Fibroblast of villous mesenchyme (primary cell): ENCODE measurements around the gene TMEM208. TPM values are rescaled to one million over a fixed set of nuclear protein-coding genes. Genes with fewer than 3 reads are reported as not detected.

Experiments used
- DNase-seq: peaks from one replicate; pipeline ENCODE4 v3.0.0-alpha.2; 2010; ENCODE audit warnings: low read depth
- H3K4me3 ChIP-seq: 2 replicates; pipeline ENCODE4 v1.5.1; 2011; ENCODE audit warnings: low read depth, mild to moderate bottlenecking, low read length
- CTCF ChIP-seq: IDR thresholded peaks from 2 replicates; pipeline ENCODE4 v1.5.1; 2012; ENCODE audit warnings: low read depth, mild to moderate bottlenecking, low read length; ENCODE audit not compliant: insufficient read depth
- total RNA-seq: library from RNA; depleted of rRNA; stranded (reverse); fragments of >200 nt; gene quantifications from 2 replicates; pipeline ENCODE4 v1.2.3, GENCODE V29; 2012

The TMEM208 gene
- total RNA-seq, 1 donor: 25.5 TPM

GRCh38 chr16:67242138-67242730 is 15.3 kb downstream of the TMEM208 start:
- H3K4me3 ChIP-seq: no peak overlapping the region
- no peak for TF ChIP-seq CTCF
- no peak for DNase-seq

GRCh38 chr16:67243481-67243880 is 16.6 kb downstream of the TMEM208 start:
- no peak overlapping the region for H3K4me3 ChIP-seq
- DNase-seq: no peak

GRCh38 chr16:67244387-67245185 is 17.7 kb downstream of the TMEM208 start:
- H3K4me3 ChIP-seq: peak overlapping the region; percentile 82
- no peak for TF ChIP-seq CTCF
- DNase-seq: peak; percentile 85

More at GRCh38 chr16:67243481-67243880, 16.6 kb downstream of the TMEM208 start:
- TF ChIP-seq CTCF: no peak

GRCh38 chr16:67245186-67245585 is 18.3 kb downstream of the TMEM208 start:
- no peak for TF ChIP-seq CTCF
- H3K4me3 ChIP-seq: peak overlapping the region; percentile 82
- DNase-seq: no peak

- no peak for TF ChIP-seq CTCF
- DNase-seq: no peak
- peak overlapping the region; percentile 82 for H3K4me3 ChIP-seq
Measured at GRCh38 chr16:67245674-67246080, 18.7 kb downstream of the TMEM208 start.

- H3K4me3 ChIP-seq: peak overlapping the region; percentile 82
- peak; percentile 93 for DNase-seq
- peak; percentile 59 for TF ChIP-seq CTCF
Measured at GRCh38 chr16:67246081-67246755, 19.3 kb downstream of the TMEM208 start.
